Heart left ventricle (tissue), 16 donors: ENCODE results near the gene CCL20. TPM values are rescaled to one million over a fixed set of nuclear protein-coding genes. Genes with fewer than 3 reads are reported as not detected.

ENCODE experiments used
- ATAC-seq, 4 donors: fragments of 200-7000 bp; cut with Tn5 transposase; one replicate each; pipeline ENCODE4 v1.9.1; 2020 to 2022; ENCODE audit warnings: moderate library complexity in 4 of 4, mild to moderate bottlenecking in 3 of 4, moderate number of reproducible peaks in 1 of 4
- DNase-seq, 5 donors: peaks; one replicate each; pipeline ENCODE4 v3.0.0-alpha.2; 2020
- H3K27ac ChIP-seq, 12 donors: fragments of 200-600 bp; sonication (generic) in 4 of 12; one replicate each; pipeline versions ENCODE4 v1.5.0 to v1.8.0; 2016 to 2022; ENCODE audit warnings: mild to moderate bottlenecking in 2 of 12
- H3K27me3 ChIP-seq, 9 donors: fragments of 200-600 bp; sonication (generic) in 2 of 9; one replicate each; pipeline versions ENCODE4 v1.5.1 to v1.8.0; 2016 to 2022; ENCODE audit warnings: mild to moderate bottlenecking in 3 of 9
- H3K36me3 ChIP-seq, 9 donors: fragments of 200-600 bp; sonication (generic) in 2 of 9; one replicate each; pipeline versions ENCODE4 v1.5.0 to v1.8.0; 2018 to 2022; ENCODE audit warnings: mild to moderate bottlenecking in 2 of 9
- H3K4me1 ChIP-seq, 12 donors: fragments of 200-600 bp; sonication (generic) in 4 of 12; one replicate each; pipeline versions ENCODE4 v1.5.0 to v1.8.0; 2016 to 2022; ENCODE audit warnings: mild to moderate bottlenecking in 3 of 12
- H3K4me3 ChIP-seq, 12 donors: fragments of 200-600 bp; sonication (generic) in 4 of 12; one replicate each; pipeline versions ENCODE4 v1.5.0 to v1.8.0; 2017 to 2022; ENCODE audit warnings: mild to moderate bottlenecking in 9 of 12, moderate library complexity in 4 of 12
- H3K9me3 ChIP-seq, 12 donors: fragments of 200-600 bp; sonication (generic) in 4 of 12; one replicate each; pipeline versions ENCODE4 v1.5.0 to v1.8.0; 2016 to 2022; ENCODE audit warnings: mild to moderate bottlenecking in 1 of 12
- CTCF ChIP-seq, 12 donors: fragments of 200-600 bp; sonication (generic) in 4 of 12; IDR thresholded peaks; one replicate each; pipeline versions ENCODE4 v1.5.0 to v1.8.0; 2018 to 2022; ENCODE audit warnings: antibody characterized with exemption in 12 of 12, mild to moderate bottlenecking in 5 of 12
- POLR2A ChIP-seq, 2 donors: fragments of 450-650 bp; IDR thresholded peaks; one replicate each; pipeline ENCODE4 v1.6.1; 2017; ENCODE audit warnings: antibody characterized with exemption in 2 of 2, mild to moderate bottlenecking in 2 of 2, moderate library complexity in 2 of 2
- WGBS, 4 donors: extraction: QIAGEN DNeasy Blood & Tissue Kit in 2 of 4; methylation state at CpG; one replicate each; pipeline versions ENCODE4 v1.1.5 to v1.1.7; 2013 to 2018; 5-methylcytosine and 5-hydroxymethylcytosine counted together
- intact Hi-C, 10 donors: fragments of 100-400 bp; cut with DNase I; formaldehyde crosslinking; loops; one replicate each; pipeline versions ENCODE4 v1.11.1 to v1.14.2; 2022
- polyA plus RNA-seq, 2 donors: library from polyadenylated mRNA; stranded (reverse); fragments of 200-250 nt; gene quantifications; one replicate each; pipeline ENCODE4 v1.2.3, GENCODE V29; 2013
- total RNA-seq, 9 donors: library from RNA; depleted of rRNA in 2 of 9; stranded (reverse); fragments of >200 nt in 2 of 9; fragmentation: NEBNext Ultra II Directional in 3 of 9; extraction: Animal tissue kit (Norgen Biotek cat#: 25700) in 3 of 9; gene quantifications; one replicate each; pipeline versions ENCODE4 v1.1.0 to v1.2.4, GENCODE V29; 2016 to 2023
- donor health status: ischemic (EF 13 %, LVEDD 7.1; RV severe dilation, severe dysfunction).
- donor health status: healthy with polysubstance abuse.
- donor health status: DM: no; HTN: yes; CAD: no.
- donor health status: DM: no; HTN: no; CAD: no.
- donor health status: ischemic (EF 25% LVEDD 6.9; RV normal size, moderate dysfunction).
- donor health status: ischemic (EF 25% LVEDD 5.7; RV mildly dilated, moderate dysfunction).
- donor health status: healthy.
- donor health status: DM: yes; HTN: yes; CAD: no.
- donor health status: ischemic (EF 35%, LVEDD 5.7; RV mildly dilated, moderate dysfunction).
- donor health status: nonischemic (EF 11% LVEDD 7.7; RV severe dilation, severe dysfunction).
- donor health status: DM: yes; HTN: yes; CAD: no.
- donor health status: PGD.
- donor health status: ischemic (EF 29% LVEDD 5.4; RV normal size, mild dysfunction).
- donor health status: nonischemic (EF 23%, LVEDD 6.1; RV moderate dilation, normal function).

Gene CCL20
- total and polyA plus RNA-seq, 11 donors, result 0.48 to 1.1 TPM; not detected in 9

GRCh38 chr2:227853204-227853629 is 39.6 kb downstream of the CCL20 start:
- no peak for DNase-seq

GRCh38 chr2:227853765-227854271 is 40.2 kb downstream of the CCL20 start:
- H3K4me1 ChIP-seq, result peaks cover 0 to 3% (median 0%) of the 10 kb centered on the region in 12 donors
- no peaks in the 10 kb centered on the region for H3K36me3 ChIP-seq
- no peak overlapping the region for H3K27ac ChIP-seq
- no peak overlapping the region for H3K4me3 ChIP-seq
- ATAC-seq (no peak), DNase-seq (no peak)
- no peaks in the 10 kb centered on the region for H3K9me3 ChIP-seq
- TF ChIP-seq CTCF (IDR thresholded peaks at IDR 0.05), result no peak
- H3K27me3 ChIP-seq, result peaks cover 0 to 11% (median 0%) of the 10 kb centered on the region in 9 donors
- intact Hi-C loops, result no loop called here
- WGBS, 4 donors, result 77 to 80% (median 77%) methylated on average over 6 of the region's 6 CpGs

More at GRCh38 chr2:227853204-227853629, 39.6 kb downstream of the CCL20 start:
- peaks cover 0 to 11% (median 0%) of the 10 kb centered on the region in 9 donors for H3K27me3 ChIP-seq
- peak in 1 of 4 donors; percentile 26 for ATAC-seq
- intact Hi-C loops, result no loop called here
- no peak overlapping the region for H3K27ac ChIP-seq
- no peak overlapping the region for H3K4me3 ChIP-seq
- peaks cover 0 to 3% (median 0%) of the 10 kb centered on the region in 12 donors for H3K4me1 ChIP-seq
- WGBS, 4 donors, result 55 to 63% (median 58%) methylated on average over 4 of the region's 4 CpGs
- H3K9me3 ChIP-seq, result no peaks in the 10 kb centered on the region
- TF ChIP-seq POLR2A (IDR thresholded peaks at IDR 0.05), result no peak
- TF ChIP-seq CTCF (IDR thresholded peaks at IDR 0.05), result no peak
- no peaks in the 10 kb centered on the region for H3K36me3 ChIP-seq

GRCh38 chr2:227855440-227855839 is 41.8 kb downstream of the CCL20 start:
- ATAC-seq, result no peak
- intact Hi-C loops, result no loop called here
- TF ChIP-seq POLR2A (IDR thresholded peaks at IDR 0.05), result no peak
- no peak for TF ChIP-seq CTCF (IDR thresholded peaks at IDR 0.05)
- Histone ChIP-seq H3K27ac (no peak overlapping the region), H3K9me3 (no peaks in the 10 kb centered on the region), H3K36me3 (no peaks in the 10 kb centered on the region), H3K4me1 (peaks cover 0 to 4% (median 0%) of the 10 kb centered on the region in 12 donors), H3K4me3 (no peak overlapping the region), H3K27me3 (peaks cover 0 to 11% (median 0%) of the 10 kb centered on the region in 9 donors)
- WGBS, 4 donors, result 52 to 74% (median 70%) methylated on average over 3 of the region's 3 CpGs
- no peak for DNase-seq

- Histone ChIP-seq H3K27me3 (peaks cover 0 to 11% (median 0%) of the 10 kb centered on the region in 9 donors), H3K4me3 (no peak overlapping the region), H3K4me1 (peaks cover 0 to 10% (median 0%) of the 10 kb centered on the region in 12 donors), H3K27ac (no peak overlapping the region), H3K36me3 (no peaks in the 10 kb centered on the region), H3K9me3 (no peaks in the 10 kb centered on the region)
- TF ChIP-seq CTCF (IDR thresholded peaks at IDR 0.05), result no peak
- no peak for TF ChIP-seq POLR2A (IDR thresholded peaks at IDR 0.05)
- ATAC-seq, result no peak
- 87 to 98% (median 93%) methylated on average over 2 of the region's 2 CpGs for WGBS, 4 donors
- intact Hi-C loops, result no loop called here
- DNase-seq, result no peak
Measured at GRCh38 chr2:227856697-227857096, 43.1 kb downstream of the CCL20 start.
